ENCODE results near the gene NFATC1. TPM values are rescaled to one million over a fixed set of nuclear protein-coding genes. Genes with fewer than 3 reads are reported as not detected.

Gene NFATC1
- total RNA-seq, 1 donor from 2014 or later: 8.1 TPM

DNA sequence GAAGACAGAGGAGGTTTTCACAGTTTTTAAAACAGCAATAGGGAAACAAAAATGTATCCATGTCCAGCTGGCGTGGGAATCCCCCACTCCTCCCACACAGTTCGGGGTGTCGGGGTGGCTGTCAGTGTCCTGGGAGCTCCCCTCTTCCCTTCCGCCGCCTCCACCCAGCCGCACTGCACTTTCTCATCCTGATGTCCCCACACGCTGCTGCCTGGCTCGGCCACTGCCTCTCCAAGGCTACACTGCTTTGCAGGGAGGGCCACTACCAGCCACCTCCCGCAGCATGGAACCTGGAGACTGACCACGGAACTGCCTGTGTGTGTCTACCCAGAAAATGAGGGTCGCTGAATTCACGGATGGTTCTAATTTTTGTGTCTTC lies 145.2 kb downstream of the NFATC1 start:
- H3K27ac Mint-ChIP-seq (ENCODE audit: unreplicated experiment): no peak overlapping the region
- TF ChIP-seq CTCF (IDR thresholded peaks at IDR 0.05): no peak
- peaks cover 42% of the 10 kb centered on the region for H3K27me3 Mint-ChIP-seq (ENCODE audit: unreplicated experiment)
- DNase-seq (ENCODE audit: extremely low spot score, unreplicated experiment): peak; percentile 82
- no peak overlapping the region for H3K4me3 Mint-ChIP-seq (ENCODE audit: unreplicated experiment)
- peaks cover 4% of the 10 kb centered on the region for H3K9me3 Mint-ChIP-seq (ENCODE audit: unreplicated experiment)
- H3K36me3 Mint-ChIP-seq (ENCODE audit: unreplicated experiment): no peaks in the 10 kb centered on the region
- H3K4me1 Mint-ChIP-seq (ENCODE audit: unreplicated experiment): no peaks in the 10 kb centered on the region

DNA sequence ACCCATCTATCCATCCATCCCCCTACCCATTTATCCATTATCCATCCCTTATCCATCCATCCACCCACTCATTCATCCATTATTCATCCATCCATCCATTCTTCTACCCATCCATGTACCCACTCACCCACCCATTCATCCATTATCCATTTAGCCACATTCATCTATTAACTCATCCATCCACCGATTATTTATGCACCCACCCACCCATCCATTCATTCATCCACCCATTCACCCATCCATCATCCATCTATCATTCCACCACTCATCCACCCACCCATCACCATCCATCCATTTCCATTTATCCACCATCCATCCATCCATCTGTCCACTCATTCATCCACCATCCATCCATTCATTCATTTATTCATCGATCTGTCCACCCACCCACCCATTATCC lies 146.5 kb downstream of the NFATC1 start:
- H3K27ac Mint-ChIP-seq (ENCODE audit: unreplicated experiment): no peak overlapping the region
- no peaks in the 10 kb centered on the region for H3K4me1 Mint-ChIP-seq (ENCODE audit: unreplicated experiment)
- peaks cover 30% of the 10 kb centered on the region for H3K27me3 Mint-ChIP-seq (ENCODE audit: unreplicated experiment)
- no peak for DNase-seq (ENCODE audit: extremely low spot score, unreplicated experiment)
- H3K36me3 Mint-ChIP-seq (ENCODE audit: unreplicated experiment): no peaks in the 10 kb centered on the region
- no peak overlapping the region for H3K4me3 Mint-ChIP-seq (ENCODE audit: unreplicated experiment)
- H3K9me3 Mint-ChIP-seq (ENCODE audit: unreplicated experiment): peaks cover 4% of the 10 kb centered on the region
- no peak for TF ChIP-seq CTCF (IDR thresholded peaks at IDR 0.05)

- Mint-ChIP-seq H3K27me3 (ENCODE audit: unreplicated experiment) (peaks cover 25% of the 10 kb centered on the region), H3K36me3 (ENCODE audit: unreplicated experiment) (no peaks in the 10 kb centered on the region)
- DNase-seq (ENCODE audit: extremely low spot score, unreplicated experiment): no peak
These were observed 147.4 kb downstream of the NFATC1 start for GRCh38 chr18:79542876-79543750.

DNA sequence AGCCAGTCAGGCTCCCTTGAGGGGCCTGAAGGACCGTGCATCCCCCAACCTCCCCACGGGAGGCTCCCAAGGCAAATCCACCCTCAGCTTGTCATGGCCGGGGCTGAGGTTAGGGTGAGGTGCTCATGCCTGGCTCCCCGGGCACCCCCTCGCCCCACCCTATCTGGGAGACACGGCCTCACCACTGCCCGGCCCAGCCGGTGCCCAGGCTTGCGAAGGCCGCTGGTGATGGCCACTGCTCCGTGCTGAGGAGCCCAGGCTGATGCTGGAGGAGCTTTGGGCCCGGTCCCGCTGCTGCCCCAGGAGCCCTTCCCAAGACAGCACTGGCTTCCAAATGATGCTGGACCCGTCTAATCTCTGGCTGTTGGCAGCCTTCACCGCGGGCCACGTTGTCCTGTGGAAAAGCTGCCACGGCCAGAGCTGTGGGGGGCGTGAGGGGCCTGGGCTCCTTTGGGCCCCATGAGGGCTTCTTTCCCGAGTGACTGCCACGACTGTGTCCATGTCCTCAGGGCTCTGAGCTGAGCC lies 148.2 kb downstream of the NFATC1 start:
- H3K9me3 Mint-ChIP-seq (ENCODE audit: unreplicated experiment): peaks cover 4% of the 10 kb centered on the region
- no peak overlapping the region for H3K27ac Mint-ChIP-seq (ENCODE audit: unreplicated experiment)
- H3K27me3 Mint-ChIP-seq (ENCODE audit: unreplicated experiment): peaks cover 19% of the 10 kb centered on the region
- H3K4me1 Mint-ChIP-seq (ENCODE audit: unreplicated experiment): no peaks in the 10 kb centered on the region
- TF ChIP-seq CTCF (IDR thresholded peaks at IDR 0.05): no peak
- H3K4me3 Mint-ChIP-seq (ENCODE audit: unreplicated experiment): no peak overlapping the region
- DNase-seq (ENCODE audit: extremely low spot score, unreplicated experiment): peak; percentile 83
- H3K36me3 Mint-ChIP-seq (ENCODE audit: unreplicated experiment): no peaks in the 10 kb centered on the region

More at GRCh38 chr18:79542876-79543750, 147.4 kb downstream of the NFATC1 start:
- H3K27ac Mint-ChIP-seq (ENCODE audit: unreplicated experiment): no peak overlapping the region
- H3K4me3 Mint-ChIP-seq (ENCODE audit: unreplicated experiment): no peak overlapping the region
- TF ChIP-seq CTCF (IDR thresholded peaks at IDR 0.05): no peak
- peaks cover 4% of the 10 kb centered on the region for H3K9me3 Mint-ChIP-seq (ENCODE audit: unreplicated experiment)
- H3K4me1 Mint-ChIP-seq (ENCODE audit: unreplicated experiment): no peaks in the 10 kb centered on the region

DNA sequence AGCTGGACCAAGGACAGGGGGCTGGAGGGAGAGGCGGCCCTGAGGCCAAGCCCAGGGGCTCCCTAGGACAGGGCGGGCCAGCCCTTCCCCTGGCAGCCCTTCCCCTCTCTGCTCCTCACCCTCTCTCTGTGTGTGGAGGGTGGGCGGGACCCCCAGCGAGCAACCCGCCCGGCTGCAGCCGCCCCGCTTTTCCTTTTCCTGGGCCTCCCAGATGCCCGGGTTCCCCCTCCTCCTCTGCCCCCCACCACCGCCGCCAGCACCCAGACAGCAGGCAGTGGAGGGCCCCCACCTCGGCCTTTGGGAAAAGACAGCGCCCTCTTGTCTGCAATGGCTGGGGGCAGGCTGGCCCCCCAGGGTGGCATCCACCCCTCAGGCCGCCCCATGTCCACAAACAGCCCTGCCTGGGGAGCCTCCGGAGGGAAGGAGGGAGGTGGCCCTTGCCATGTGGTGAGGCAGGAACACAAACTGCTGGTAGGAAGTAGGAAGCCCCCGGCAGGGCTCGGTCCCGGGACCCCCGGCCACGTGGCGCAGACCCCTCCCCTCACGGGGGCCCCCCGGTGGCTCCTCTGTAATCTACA lies 148.7 kb downstream of the NFATC1 start:
- Mint-ChIP-seq H3K4me3 (ENCODE audit: unreplicated experiment) (no peak overlapping the region), H3K27ac (ENCODE audit: unreplicated experiment) (no peak overlapping the region), H3K36me3 (ENCODE audit: unreplicated experiment) (no peaks in the 10 kb centered on the region), H3K9me3 (ENCODE audit: unreplicated experiment) (peaks cover 4% of the 10 kb centered on the region), H3K4me1 (ENCODE audit: unreplicated experiment) (no peaks in the 10 kb centered on the region), H3K27me3 (ENCODE audit: unreplicated experiment) (peaks cover 14% of the 10 kb centered on the region)
- peak; percentile 83 for DNase-seq (ENCODE audit: extremely low spot score, unreplicated experiment)
- TF ChIP-seq CTCF (IDR thresholded peaks at IDR 0.05): no peak

Data from osteocyte (in vitro differentiated cells).